ENCODE results near the gene RSBN1L. TPM values are rescaled to one million over a fixed set of nuclear protein-coding genes. Genes with fewer than 3 reads are reported as not detected.

RSBN1L gene
- polyA plus RNA-seq, 1 of the 3 experiments (the other 2 are of a cell fraction), result 6.5 TPM

GRCh38 chr7:77691892-77692491 is 4.3 kb upstream of the RSBN1L start:
- no peaks in the 10 kb centered on the region for H4K20me1 ChIP-seq (ENCODE audit: insufficient read depth)
- no peak overlapping the region for H3K27ac ChIP-seq (ENCODE audit: low read depth in 2 of 2, low read length in 1 of 2)
- ChIA-PET POLR2A (no interaction called here), CTCF (interaction anchor here (3.5 kb wide), 1 partner anchor 68 kb away, joined by 14 read pairs; no protein-coding TSS in a partner anchor)
- H3K9ac ChIP-seq, result no peak overlapping the region
- no peak overlapping the region for H2AFZ ChIP-seq (ENCODE audit: low read depth)
- no peaks in the 10 kb centered on the region for H3K27me3 ChIP-seq (ENCODE audit: insufficient read depth)
- DNase-seq, result no peak
- H3K79me2 ChIP-seq (ENCODE audit: insufficient read depth), result peaks cover 67% of the 10 kb centered on the region
- 93% methylated on average over 10 of the region's 10 CpGs for WGBS (ENCODE audit: low lambda C conversion rate)
- no peak overlapping the region for H3K4me3 ChIP-seq (ENCODE audit: low read depth in 2 of 2, low read length in 1 of 2)
- no peak for TF ChIP-seq FOXM1 (IDR thresholded peaks at IDR 0.05; ENCODE audit: low read depth)
- H3K9me3 ChIP-seq, result no peaks in the 10 kb centered on the region
- peaks cover 12% of the 10 kb centered on the region for H3F3A ChIP-seq (replicated peaks; ENCODE audit: insufficient read depth)
- no peaks in the 10 kb centered on the region for H3K9me2 ChIP-seq
- peaks cover 0 to 8% of the 10 kb centered on the region in 2 experiments; a peak in 1 of 4 replicates for H3K4me1 ChIP-seq (ENCODE audit: control insufficient read depth in 1 of 2, insufficient read depth in 2 of 2, low read depth in 1 of 2, low read length in 1 of 2)
- peaks cover 0 to 12% of the 10 kb centered on the region in 2 experiments for H3K36me3 ChIP-seq (replicated peaks in 1 of 2; ENCODE audit: control insufficient read depth in 1 of 2, insufficient read depth in 2 of 2, low read length in 1 of 2)
- H3K4me2 ChIP-seq, result no peak overlapping the region

GRCh38 chr7:77693830-77694583 is 2.3 kb upstream of the RSBN1L start:
- H3K4me1 ChIP-seq (ENCODE audit: control insufficient read depth in 1 of 2, insufficient read depth in 2 of 2, low read depth in 1 of 2, low read length in 1 of 2), result peaks cover 3 to 6% of the 10 kb centered on the region in 2 experiments; a peak in 3 of 4 replicates
- no peaks in the 10 kb centered on the region for H3K9me2 ChIP-seq
- H3K27me3 ChIP-seq (ENCODE audit: insufficient read depth), result no peaks in the 10 kb centered on the region
- H3K27ac ChIP-seq (ENCODE audit: low read depth in 2 of 2, low read length in 1 of 2), result no peak overlapping the region
- H4K20me1 ChIP-seq (ENCODE audit: insufficient read depth), result peaks cover 15% of the 10 kb centered on the region
- no peak overlapping the region for H3K9ac ChIP-seq
- WGBS (ENCODE audit: low lambda C conversion rate), result 95% methylated on average over 14 of the region's 14 CpGs
- H3F3A ChIP-seq (replicated peaks; ENCODE audit: insufficient read depth), result peaks cover 12% of the 10 kb centered on the region
- no peak overlapping the region for H2AFZ ChIP-seq (ENCODE audit: low read depth)
- CTCF ChIA-PET, result interaction anchor here (1.0 to 3.5 kb wide), 7 partner anchors 9 to 105 kb away, joined by 3 to 23 read pairs (median 4); partner anchors contain the start of genes PHTF2 and TMEM60
- no peaks in the 10 kb centered on the region for H3K36me3 ChIP-seq (replicated peaks in 1 of 2; ENCODE audit: control insufficient read depth in 1 of 2, insufficient read depth in 2 of 2, low read length in 1 of 2)
- H3K79me2 ChIP-seq (ENCODE audit: insufficient read depth), result peaks cover 84% of the 10 kb centered on the region
- H3K4me2 ChIP-seq, result peak overlapping the region; percentile 60
- H3K4me3 ChIP-seq (ENCODE audit: low read depth in 2 of 2, low read length in 1 of 2), result no peak overlapping the region
- no peak for DNase-seq
- POLR2A ChIA-PET, result no interaction called here
- TF ChIP-seq, protein P1, sequence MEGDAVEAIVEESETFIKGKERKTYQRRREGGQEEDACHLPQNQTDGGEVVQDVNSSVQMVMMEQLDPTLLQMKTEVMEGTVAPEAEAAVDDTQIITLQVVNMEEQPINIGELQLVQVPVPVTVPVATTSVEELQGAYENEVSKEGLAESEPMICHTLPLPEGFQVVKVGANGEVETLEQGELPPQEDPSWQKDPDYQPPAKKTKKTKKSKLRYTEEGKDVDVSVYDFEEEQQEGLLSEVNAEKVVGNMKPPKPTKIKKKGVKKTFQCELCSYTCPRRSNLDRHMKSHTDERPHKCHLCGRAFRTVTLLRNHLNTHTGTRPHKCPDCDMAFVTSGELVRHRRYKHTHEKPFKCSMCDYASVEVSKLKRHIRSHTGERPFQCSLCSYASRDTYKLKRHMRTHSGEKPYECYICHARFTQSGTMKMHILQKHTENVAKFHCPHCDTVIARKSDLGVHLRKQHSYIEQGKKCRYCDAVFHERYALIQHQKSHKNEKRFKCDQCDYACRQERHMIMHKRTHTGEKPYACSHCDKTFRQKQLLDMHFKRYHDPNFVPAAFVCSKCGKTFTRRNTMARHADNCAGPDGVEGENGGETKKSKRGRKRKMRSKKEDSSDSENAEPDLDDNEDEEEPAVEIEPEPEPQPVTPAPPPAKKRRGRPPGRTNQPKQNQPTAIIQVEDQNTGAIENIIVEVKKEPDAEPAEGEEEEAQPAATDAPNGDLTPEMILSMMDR (IDR thresholded peaks at IDR 0.05), result no peak
- no peak for TF ChIP-seq EZH2phosphoT487 (IDR thresholded peaks at IDR 0.05; ENCODE audit: borderline replicate concordance, low read depth)
- TF ChIP-seq USF1 (IDR thresholded peaks at IDR 0.05; ENCODE audit: borderline replicate concordance, low read depth), result no peak
- no peak for TF ChIP-seq USF2 (IDR thresholded peaks at IDR 0.05; ENCODE audit: borderline replicate concordance, low read depth, low read length)
- no peak for TF ChIP-seq RXRA (IDR thresholded peaks at IDR 0.05; ENCODE audit: borderline replicate concordance, low read depth)
- no peak for TF ChIP-seq EP300 (IDR thresholded peaks at IDR 0.05; ENCODE audit: borderline replicate concordance in 1 of 2, low read depth in 1 of 2, low read length in 1 of 2)
- no peak for TF ChIP-seq IRF3 (IDR thresholded peaks at IDR 0.05; ENCODE audit: low read depth, low read length)
- TF ChIP-seq RAD21 (IDR thresholded peaks at IDR 0.05; ENCODE audit: low read length), result no peak
- TF ChIP-seq GATA2 (CRISPR knock-in tag; IDR thresholded peaks at IDR 0.05), result no peak
- TF ChIP-seq FOXJ3 (CRISPR knock-in tag; IDR thresholded peaks at IDR 0.05), result no peak
- TF ChIP-seq TEAD4 (IDR thresholded peaks at IDR 0.05; ENCODE audit: borderline replicate concordance, insufficient read depth), result no peak
- no peak for TF ChIP-seq SIN3A (IDR thresholded peaks at IDR 0.05; ENCODE audit: borderline replicate concordance, low read depth, low read length)
- no peak for TF ChIP-seq SMC3 (IDR thresholded peaks at IDR 0.05; ENCODE audit: low read depth, low read length)
- no peak for TF ChIP-seq RFX5 (IDR thresholded peaks at IDR 0.05; ENCODE audit: low read length)
- TF ChIP-seq TAF1 (IDR thresholded peaks at IDR 0.05; ENCODE audit: borderline replicate concordance, low read depth, low read length), result no peak
- TF ChIP-seq ELF1 (IDR thresholded peaks at IDR 0.05), result no peak
- H3K9me3 ChIP-seq, result no peaks in the 10 kb centered on the region
